Measurements from ENCODE around the gene GLRA3. TPM values are rescaled to one million over a fixed set of nuclear protein-coding genes. Genes with fewer than 3 reads are reported as not detected.

The GLRA3 gene
- total and polyA plus RNA-seq, 2 donors (not counting 1 experiment from before 2014, with no cell fraction given) = not detected

- H3K4me2 ChIP-seq (ENCODE audit: extremely low read depth, insufficient read depth, low read length) = no peak overlapping the region
- H3K4me1 ChIP-seq (ENCODE audit: control insufficient read depth, extremely low read depth, insufficient read depth, low read length) = no peaks in the 10 kb centered on the region
- no peak for TF ChIP-seq EZH2 (IDR thresholded peaks at IDR 0.05; ENCODE audit: low read length, missing control alignments)
- no peak for TF ChIP-seq CTCF (conservative IDR thresholded peaks at IDR 0.05 in 1 of 2, IDR thresholded peaks at IDR 0.05 in 1 of 2; ENCODE audit: low read depth in 1 of 2, low read length in 2 of 2)
- H3K27ac ChIP-seq (ENCODE audit: insufficient read depth, low read length) = no peak overlapping the region
- no peak overlapping the region for H3K4me3 ChIP-seq (replicated peaks in 1 of 4; ENCODE audit: control extremely low read depth in 1 of 4, insufficient read depth in 1 of 4, low read depth in 3 of 4, low read length in 4 of 4)
- no peaks in the 10 kb centered on the region for H3K9me3 ChIP-seq (ENCODE audit: control insufficient read depth, insufficient read depth, low read depth, low read length)
- H3K36me3 ChIP-seq (ENCODE audit: control insufficient read depth, insufficient read depth, low read length) = no peaks in the 10 kb centered on the region
- H3K9ac ChIP-seq (ENCODE audit: insufficient read depth, low read length) = no peak overlapping the region
- DNase-seq (ENCODE audit: low read depth in 2 of 2) = no peak
- H3K79me2 ChIP-seq (ENCODE audit: control insufficient read depth, insufficient read depth, low read length) = no peaks in the 10 kb centered on the region
- H2AFZ ChIP-seq (ENCODE audit: low read length) = no peak overlapping the region
- H3K27me3 ChIP-seq (ENCODE audit: control insufficient read depth, insufficient read depth, low read length) = no peaks in the 10 kb centered on the region
- H4K20me1 ChIP-seq (ENCODE audit: control insufficient read depth, extremely low read depth, insufficient read depth, low read length) = no peaks in the 10 kb centered on the region
Measured at GRCh38 chr4:174611792-174612191, 217.3 kb downstream of the GLRA3 start.

- Histone ChIP-seq H3K79me2 (ENCODE audit: control insufficient read depth, insufficient read depth, low read length) (no peaks in the 10 kb centered on the region), H3K27me3 (ENCODE audit: control insufficient read depth, insufficient read depth, low read length) (no peaks in the 10 kb centered on the region), H3K36me3 (ENCODE audit: control insufficient read depth, insufficient read depth, low read length) (no peaks in the 10 kb centered on the region), H4K20me1 (ENCODE audit: control insufficient read depth, extremely low read depth, insufficient read depth, low read length) (no peaks in the 10 kb centered on the region), H3K4me1 (ENCODE audit: control insufficient read depth, extremely low read depth, insufficient read depth, low read length) (no peaks in the 10 kb centered on the region), H2AFZ (ENCODE audit: low read length) (no peak overlapping the region), H3K4me2 (ENCODE audit: extremely low read depth, insufficient read depth, low read length) (no peak overlapping the region), H3K9me3 (ENCODE audit: control insufficient read depth, insufficient read depth, low read depth, low read length) (no peaks in the 10 kb centered on the region), H3K9ac (ENCODE audit: insufficient read depth, low read length) (no peak overlapping the region), H3K27ac (ENCODE audit: insufficient read depth, low read length) (no peak overlapping the region), H3K4me3 (replicated peaks in 1 of 4; ENCODE audit: control extremely low read depth in 1 of 4, insufficient read depth in 1 of 4, low read depth in 3 of 4, low read length in 4 of 4) (no peak overlapping the region)
- DNase-seq (ENCODE audit: low read depth in 2 of 2) = no peak
- TF ChIP-seq CTCF (conservative IDR thresholded peaks at IDR 0.05 in 1 of 2, IDR thresholded peaks at IDR 0.05 in 1 of 2; ENCODE audit: low read depth in 1 of 2, low read length in 2 of 2) (no peak), EZH2 (IDR thresholded peaks at IDR 0.05; ENCODE audit: low read length, missing control alignments) (no peak)
Measured at GRCh38 chr4:174607792-174608191, 221.3 kb downstream of the GLRA3 start.

DNA sequence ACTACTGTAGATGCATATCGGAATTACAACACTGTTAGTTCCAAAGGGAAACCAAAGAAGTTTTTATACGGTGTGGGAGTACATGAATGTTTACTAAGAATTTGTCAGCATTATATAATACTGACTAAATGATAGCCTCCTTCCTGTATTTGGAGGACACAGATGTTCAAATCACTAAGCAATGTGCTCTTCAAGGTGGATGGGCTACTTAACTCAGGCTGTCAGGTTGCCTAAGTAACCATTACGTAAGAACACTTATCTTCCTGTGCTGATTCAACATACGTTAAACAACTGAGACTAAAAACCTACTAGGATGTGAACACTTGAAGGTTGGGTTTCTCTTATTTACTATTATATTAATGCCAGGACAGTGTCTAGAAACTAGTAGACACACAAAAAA is 224.8 kb downstream of the GLRA3 start:
- H3K36me3 ChIP-seq (ENCODE audit: control insufficient read depth, insufficient read depth, low read length) = no peaks in the 10 kb centered on the region
- no peak overlapping the region for H3K4me3 ChIP-seq (replicated peaks in 1 of 4; ENCODE audit: control extremely low read depth in 1 of 4, insufficient read depth in 1 of 4, low read depth in 3 of 4, low read length in 4 of 4)
- H3K9ac ChIP-seq (ENCODE audit: insufficient read depth, low read length) = no peak overlapping the region
- H2AFZ ChIP-seq (ENCODE audit: low read length) = no peak overlapping the region
- no peaks in the 10 kb centered on the region for H3K79me2 ChIP-seq (ENCODE audit: control insufficient read depth, insufficient read depth, low read length)
- no peaks in the 10 kb centered on the region for H3K4me1 ChIP-seq (ENCODE audit: control insufficient read depth, extremely low read depth, insufficient read depth, low read length)
- no peaks in the 10 kb centered on the region for H4K20me1 ChIP-seq (ENCODE audit: control insufficient read depth, extremely low read depth, insufficient read depth, low read length)
- H3K4me2 ChIP-seq (ENCODE audit: extremely low read depth, insufficient read depth, low read length) = no peak overlapping the region
- H3K27me3 ChIP-seq (ENCODE audit: control insufficient read depth, insufficient read depth, low read length) = no peaks in the 10 kb centered on the region
- no peaks in the 10 kb centered on the region for H3K9me3 ChIP-seq (ENCODE audit: control insufficient read depth, insufficient read depth, low read depth, low read length)
- TF ChIP-seq EZH2 (IDR thresholded peaks at IDR 0.05; ENCODE audit: low read length, missing control alignments) (no peak), CTCF (conservative IDR thresholded peaks at IDR 0.05 in 1 of 2, IDR thresholded peaks at IDR 0.05 in 1 of 2; ENCODE audit: low read depth in 1 of 2, low read length in 2 of 2) (no peak)
- DNase-seq (ENCODE audit: low read depth in 2 of 2) = peak; percentile 27 to 61
- H3K27ac ChIP-seq (ENCODE audit: insufficient read depth, low read length) = no peak overlapping the region
